ENCODE measurements around the gene CFL1. TPM values are rescaled to one million over a fixed set of nuclear protein-coding genes. Genes with fewer than 3 reads are reported as not detected.

The CFL1 gene
- total RNA-seq, 4 donors from 2014 or later, result 1,308 to 1,852 (median 1,703) TPM

GRCh38 chr11:65900899-65901180, 42.9 kb upstream of the CFL1 start:
- TF ChIP-seq POLR2AphosphoS5 (IDR thresholded peaks at IDR 0.05) (no peak), EP300 (IDR thresholded peaks at IDR 0.05; ENCODE audit: low read depth) (no peak), CTCF (IDR thresholded peaks at IDR 0.05) (no peak), POLR2A (IDR thresholded peaks at IDR 0.05) (no peak)
- intact Hi-C loops (cut with DNase I; ENCODE audit: low total_unique reads), result no loop called here
- in situ Hi-C loops (cut with MboI; ENCODE audit: low pct_ligation_motif_present in 1 of 4, low pct_unique_long_range_greater_than_20kb in 1 of 4, low sequenced_read_pairs in 3 of 4), result no loop called here
- peak overlapping the region; percentile 56 to 78 (median 70) for H3K27ac ChIP-seq
- WGBS, 2 donors (ENCODE audit: low coverage in 1 of 2), result 64% methylated on average over 11 of the region's 11 CpGs; no CpG with 5 or more reads in 1 of the 2 donors
- H3K4me1 ChIP-seq, result peaks cover 6 to 22% (median 19%) of the 10 kb centered on the region in 4 donors
- H3K9me3 ChIP-seq, result no peaks in the 10 kb centered on the region
- H3K4me3 ChIP-seq, result peak overlapping the region in 1 of 4 donors; percentile 61
- no peaks in the 10 kb centered on the region for H3K36me3 ChIP-seq
- peaks cover 21% of the 10 kb centered on the region for H3K27me3 ChIP-seq
- DNase-seq, result no peak

GRCh38 chr11:65900125-65900898, 42.3 kb upstream of the CFL1 start, which contains the start of gene FOSL1:
Gene FOSL1 (minus strand): TSS chr11:65900388. CDS start chr11:65900339, 49 bp downstream.
- peak within 1 kb of the TSS; percentile 56 to 78 (median 70) for H3K27ac ChIP-seq
- H3K27me3 ChIP-seq, result peaks cover 21% of the 10 kb centered on the region
- DNase-seq, result peak; percentile 97

GRCh38 chr11:65899356-65900124, 41.6 kb upstream of the CFL1 start:
- 5% methylated on average over 53 of the region's 78 CpGs; no CpG with 5 or more reads in 1 of the 2 donors for WGBS, 2 donors (ENCODE audit: low coverage in 1 of 2)
- intact Hi-C loops (cut with DNase I; ENCODE audit: low total_unique reads), result no loop called here
- DNase-seq, result peak; percentile 67
- in situ Hi-C loops (cut with MboI; ENCODE audit: low pct_ligation_motif_present in 1 of 4, low pct_unique_long_range_greater_than_20kb in 1 of 4, low sequenced_read_pairs in 3 of 4), result loop anchor here in 2 of 4 donors (25.0 kb wide), 1 partner anchor 88 kb away; no protein-coding TSS in a partner anchor
- Histone ChIP-seq H3K4me3 (peak overlapping the region; percentile 27 to 61 (median 52)), H3K36me3 (no peaks in the 10 kb centered on the region), H3K27me3 (peaks cover 21% of the 10 kb centered on the region), H3K9me3 (no peaks in the 10 kb centered on the region), H3K27ac (peak overlapping the region; percentile 56 to 78 (median 70)), H3K4me1 (peaks cover 6 to 24% (median 19%) of the 10 kb centered on the region in 4 donors)
- peak in 2 of 3 donors; percentile 22 to 45 for TF ChIP-seq POLR2AphosphoS5 (IDR thresholded peaks at IDR 0.05)
- TF ChIP-seq CTCF (IDR thresholded peaks at IDR 0.05), result no peak
- TF ChIP-seq POLR2A (IDR thresholded peaks at IDR 0.05), result no peak
- no peak for TF ChIP-seq EP300 (IDR thresholded peaks at IDR 0.05; ENCODE audit: low read depth)

More at GRCh38 chr11:65900125-65900898, 42.3 kb upstream of the CFL1 start, which contains the start of gene FOSL1:
- WGBS, 2 donors (ENCODE audit: low coverage in 1 of 2), result 3% methylated on average over 43 of the region's 80 CpGs; no CpG with 5 or more reads in 1 of the 2 donors
- peaks cover 6 to 22% (median 19%) of the 10 kb centered on the region in 4 donors for H3K4me1 ChIP-seq
- intact Hi-C loops (cut with DNase I; ENCODE audit: low total_unique reads), result no loop called here
- TF ChIP-seq EP300 (IDR thresholded peaks at IDR 0.05; ENCODE audit: low read depth) (peak; percentile 21), POLR2AphosphoS5 (IDR thresholded peaks at IDR 0.05) (peak; percentile 52 to 77 (median 75)), POLR2A (IDR thresholded peaks at IDR 0.05) (peak; percentile 58), CTCF (IDR thresholded peaks at IDR 0.05) (peak in 1 of 5 experiments; percentile 7)
- H3K4me3 ChIP-seq, result peak within 1 kb of the TSS; percentile 27 to 61 (median 52)
- in situ Hi-C loops (cut with MboI; ENCODE audit: low pct_ligation_motif_present in 1 of 4, low pct_unique_long_range_greater_than_20kb in 1 of 4, low sequenced_read_pairs in 3 of 4), result no loop called here
- no peaks in the 10 kb centered on the region for H3K9me3 ChIP-seq
- H3K36me3 ChIP-seq, result no peaks in the 10 kb centered on the region
